ENCODE measurements around the gene POR.

DNA sequence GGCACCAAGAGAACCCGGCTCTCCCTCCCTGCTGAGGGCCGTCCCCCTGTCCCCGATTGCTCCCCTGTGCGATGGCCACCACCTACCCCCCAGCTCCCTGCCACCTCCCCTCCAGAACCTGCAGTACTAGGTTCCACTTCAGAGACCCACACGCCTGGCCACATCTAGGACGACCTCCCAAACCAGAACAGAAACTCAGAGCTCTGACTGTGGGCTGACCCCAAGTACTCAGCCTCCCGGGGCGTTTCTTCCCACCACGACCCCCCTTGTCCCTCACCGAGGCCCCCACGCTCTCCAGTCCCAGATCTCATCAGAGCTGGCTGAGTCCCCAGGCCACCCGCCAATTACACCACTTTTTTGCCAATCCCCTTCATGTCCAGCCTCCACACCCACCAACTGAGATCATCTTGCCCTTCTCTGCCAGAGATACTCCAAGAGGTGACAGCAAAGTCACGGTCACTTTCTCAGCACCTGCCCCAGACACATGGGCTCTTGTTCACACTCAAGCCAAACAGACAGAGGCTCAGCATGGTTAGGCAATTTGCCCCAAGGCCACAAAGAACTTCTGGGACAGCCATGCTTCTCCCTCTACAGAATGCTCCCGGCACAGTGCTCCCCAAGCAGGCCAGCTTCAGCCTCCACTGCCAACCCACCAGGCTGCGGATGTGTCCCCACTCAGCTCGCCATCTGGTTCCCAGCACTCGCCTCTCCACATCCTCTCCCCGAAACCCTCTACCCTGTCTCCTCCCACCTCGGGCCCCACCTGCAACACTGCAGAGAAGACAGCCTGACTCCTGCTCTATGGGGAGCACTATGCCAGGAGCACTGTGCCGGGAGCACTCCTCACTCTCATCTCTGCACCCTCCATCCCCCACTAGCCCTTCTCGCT lies 74.8 kb downstream of the POR start:
- TF ChIP-seq, protein P1, sequence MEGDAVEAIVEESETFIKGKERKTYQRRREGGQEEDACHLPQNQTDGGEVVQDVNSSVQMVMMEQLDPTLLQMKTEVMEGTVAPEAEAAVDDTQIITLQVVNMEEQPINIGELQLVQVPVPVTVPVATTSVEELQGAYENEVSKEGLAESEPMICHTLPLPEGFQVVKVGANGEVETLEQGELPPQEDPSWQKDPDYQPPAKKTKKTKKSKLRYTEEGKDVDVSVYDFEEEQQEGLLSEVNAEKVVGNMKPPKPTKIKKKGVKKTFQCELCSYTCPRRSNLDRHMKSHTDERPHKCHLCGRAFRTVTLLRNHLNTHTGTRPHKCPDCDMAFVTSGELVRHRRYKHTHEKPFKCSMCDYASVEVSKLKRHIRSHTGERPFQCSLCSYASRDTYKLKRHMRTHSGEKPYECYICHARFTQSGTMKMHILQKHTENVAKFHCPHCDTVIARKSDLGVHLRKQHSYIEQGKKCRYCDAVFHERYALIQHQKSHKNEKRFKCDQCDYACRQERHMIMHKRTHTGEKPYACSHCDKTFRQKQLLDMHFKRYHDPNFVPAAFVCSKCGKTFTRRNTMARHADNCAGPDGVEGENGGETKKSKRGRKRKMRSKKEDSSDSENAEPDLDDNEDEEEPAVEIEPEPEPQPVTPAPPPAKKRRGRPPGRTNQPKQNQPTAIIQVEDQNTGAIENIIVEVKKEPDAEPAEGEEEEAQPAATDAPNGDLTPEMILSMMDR (IDR thresholded peaks at IDR 0.05; ENCODE audit: low read depth, low read length), result no peak
- no peak for TF ChIP-seq EZH2phosphoT487 (IDR thresholded peaks at IDR 0.05; ENCODE audit: low read depth)
